Measurements from ENCODE around the gene MAP9. TPM values are rescaled to one million over a fixed set of nuclear protein-coding genes. Genes with fewer than 3 reads are reported as not detected.

Gene MAP9
- total RNA-seq, 2 experiments from 2014 or later = 3.2 to 13.4 TPM

GRCh38 chr4:155299103-155299502 is 77.7 kb downstream of the MAP9 start:
- ChIA-PET CTCF (ENCODE audit: unreplicated experiment) (no interaction called here), POLR2A (no interaction called here)
- no peaks in the 10 kb centered on the region for H3K36me3 ChIP-seq (ENCODE audit: insufficient read depth, low read length)
- H4K20me1 ChIP-seq (ENCODE audit: insufficient read depth, low read length) = no peaks in the 10 kb centered on the region
- no peak for TF ChIP-seq CTCF (conservative IDR thresholded peaks at IDR 0.05; ENCODE audit: low read length)
- no TSS peak for BruUV-seq (replicated peaks)
- H3K27ac ChIP-seq (ENCODE audit: low read depth, low read length, poor library complexity, severe bottlenecking) = no peak overlapping the region
- intact Hi-C loops (cut with micrococcal nuclease; ENCODE audit: unreplicated experiment) = no loop called here
- no peaks in the 10 kb centered on the region for H3K79me2 ChIP-seq (ENCODE audit: insufficient read depth, low read depth, low read length)
- H3K9me3 ChIP-seq (ENCODE audit: low read length) = no peaks in the 10 kb centered on the region
- no peak overlapping the region for H2AFZ ChIP-seq (ENCODE audit: low read length)
- no peaks in the 10 kb centered on the region for H3K4me1 ChIP-seq (ENCODE audit: insufficient read depth, low read length, poor library complexity, severe bottlenecking)
- H3K4me2 ChIP-seq (ENCODE audit: low read length) = no peak overlapping the region
- no peak for DNase-seq (ENCODE audit: low spot score)
- no peak overlapping the region for H3K4me3 ChIP-seq (ENCODE audit: low read depth, low read length, poor library complexity, severe bottlenecking)
- H3K9me2 ChIP-seq (ENCODE audit: insufficient read depth, low read length) = no peaks in the 10 kb centered on the region

Small RNA genes lying within 50 kb of the gene (small RNA-seq; reads per million reads assigned to genes)
- gene AC097467.4 (not detected), gene YWHAEP4 (not detected)

Other genes starting within 250 kb of the MAP9 start
- not detected in 2 replicates for gene NPY2R, start 168.3 kb downstream of the MAP9 start, total RNA-seq (2014; rRNA removed; shearing (Covaris generic))
- gene NPY2R, start 168.3 kb downstream of the MAP9 start, total RNA-seq (2022) = not detected in 2 replicates

Data from OCI-LY7 (cell line).